GM12865 (cell line): ENCODE results near the gene CFAP100.

Experiments used
- DNase-seq: peaks from one replicate; pipeline ENCODE4 v3.0.0; 2010; ENCODE audit warnings: low read depth
- H3K4me3 ChIP-seq: 2 replicates; pipeline ENCODE4 v1.5.1; 2011; ENCODE audit warnings: mild to moderate bottlenecking, low read depth, low read length, control low read depth
- TF ChIP-seq, protein P1 (sequence below): IDR thresholded peaks from 2 replicates; pipeline ENCODE4 v1.5.1; 2011; ENCODE audit warnings: low read length, control low read depth, low read depth, inconsistent platforms; ENCODE audit not compliant: insufficient read depth; ENCODE audit errors: missing control alignments

Gene CFAP100

DNA sequence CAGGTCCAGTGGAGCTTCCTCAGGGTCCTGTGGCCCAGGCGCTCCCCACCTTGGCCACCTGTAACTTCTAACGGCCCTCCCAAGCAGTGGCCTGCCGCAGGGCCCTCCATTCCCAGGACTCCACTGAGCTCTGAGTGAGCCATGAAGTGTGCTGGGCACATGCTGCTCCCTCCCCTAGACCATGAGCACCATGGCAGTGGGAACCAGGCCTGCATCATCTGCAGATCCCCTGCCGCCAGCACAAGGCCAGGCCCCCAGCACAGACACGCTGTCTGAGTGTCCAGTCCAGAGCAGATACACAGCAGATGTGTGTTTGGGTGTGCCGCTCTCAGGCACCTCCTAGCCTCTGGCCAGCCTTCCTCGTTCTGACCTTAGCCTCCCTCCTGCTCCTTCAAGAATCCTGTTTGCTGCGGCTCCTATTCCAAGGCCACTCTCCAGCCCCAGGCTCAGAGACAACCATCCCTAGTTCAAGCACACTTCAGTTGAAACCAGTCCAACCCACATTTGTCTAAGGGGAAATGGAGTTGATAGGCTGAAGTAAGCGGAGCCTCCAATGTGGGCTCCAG is 30.5 kb upstream of the CFAP100 start:
- DNase-seq, result no peak
- no peak overlapping the region for H3K4me3 ChIP-seq
- TF ChIP-seq, protein P1, sequence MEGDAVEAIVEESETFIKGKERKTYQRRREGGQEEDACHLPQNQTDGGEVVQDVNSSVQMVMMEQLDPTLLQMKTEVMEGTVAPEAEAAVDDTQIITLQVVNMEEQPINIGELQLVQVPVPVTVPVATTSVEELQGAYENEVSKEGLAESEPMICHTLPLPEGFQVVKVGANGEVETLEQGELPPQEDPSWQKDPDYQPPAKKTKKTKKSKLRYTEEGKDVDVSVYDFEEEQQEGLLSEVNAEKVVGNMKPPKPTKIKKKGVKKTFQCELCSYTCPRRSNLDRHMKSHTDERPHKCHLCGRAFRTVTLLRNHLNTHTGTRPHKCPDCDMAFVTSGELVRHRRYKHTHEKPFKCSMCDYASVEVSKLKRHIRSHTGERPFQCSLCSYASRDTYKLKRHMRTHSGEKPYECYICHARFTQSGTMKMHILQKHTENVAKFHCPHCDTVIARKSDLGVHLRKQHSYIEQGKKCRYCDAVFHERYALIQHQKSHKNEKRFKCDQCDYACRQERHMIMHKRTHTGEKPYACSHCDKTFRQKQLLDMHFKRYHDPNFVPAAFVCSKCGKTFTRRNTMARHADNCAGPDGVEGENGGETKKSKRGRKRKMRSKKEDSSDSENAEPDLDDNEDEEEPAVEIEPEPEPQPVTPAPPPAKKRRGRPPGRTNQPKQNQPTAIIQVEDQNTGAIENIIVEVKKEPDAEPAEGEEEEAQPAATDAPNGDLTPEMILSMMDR, result no peak

DNA sequence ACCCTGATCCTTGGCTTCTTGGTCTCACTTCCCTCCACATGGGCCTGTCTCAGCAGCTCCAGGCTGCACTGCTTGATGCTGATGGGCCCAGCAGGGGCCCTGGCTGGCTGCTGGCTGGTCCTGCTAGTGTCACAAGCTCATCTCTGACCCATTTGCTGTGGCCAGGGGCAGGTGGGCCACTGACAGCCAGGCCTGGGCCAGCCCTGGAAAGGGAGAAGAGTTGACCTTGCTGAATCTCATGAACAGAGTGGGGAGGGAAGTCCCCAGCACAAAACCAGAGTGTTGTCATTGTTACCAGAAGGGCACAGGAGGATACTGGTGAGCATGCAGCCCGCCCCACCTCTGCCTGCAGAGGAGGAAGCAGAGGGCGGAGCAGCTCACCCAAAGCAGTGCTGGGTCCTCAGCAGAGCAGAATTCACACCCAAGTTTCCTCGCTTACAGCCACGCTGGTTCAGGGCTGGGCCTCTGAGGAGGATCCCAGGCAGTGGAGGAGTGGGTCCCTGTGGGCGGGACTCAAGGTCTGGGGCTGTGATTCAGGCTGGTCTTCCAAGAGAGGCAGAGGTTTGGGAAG is 29.9 kb upstream of the CFAP100 start:
- no peak for DNase-seq
- no peak overlapping the region for H3K4me3 ChIP-seq
- TF ChIP-seq, protein P1, result no peak

DNA sequence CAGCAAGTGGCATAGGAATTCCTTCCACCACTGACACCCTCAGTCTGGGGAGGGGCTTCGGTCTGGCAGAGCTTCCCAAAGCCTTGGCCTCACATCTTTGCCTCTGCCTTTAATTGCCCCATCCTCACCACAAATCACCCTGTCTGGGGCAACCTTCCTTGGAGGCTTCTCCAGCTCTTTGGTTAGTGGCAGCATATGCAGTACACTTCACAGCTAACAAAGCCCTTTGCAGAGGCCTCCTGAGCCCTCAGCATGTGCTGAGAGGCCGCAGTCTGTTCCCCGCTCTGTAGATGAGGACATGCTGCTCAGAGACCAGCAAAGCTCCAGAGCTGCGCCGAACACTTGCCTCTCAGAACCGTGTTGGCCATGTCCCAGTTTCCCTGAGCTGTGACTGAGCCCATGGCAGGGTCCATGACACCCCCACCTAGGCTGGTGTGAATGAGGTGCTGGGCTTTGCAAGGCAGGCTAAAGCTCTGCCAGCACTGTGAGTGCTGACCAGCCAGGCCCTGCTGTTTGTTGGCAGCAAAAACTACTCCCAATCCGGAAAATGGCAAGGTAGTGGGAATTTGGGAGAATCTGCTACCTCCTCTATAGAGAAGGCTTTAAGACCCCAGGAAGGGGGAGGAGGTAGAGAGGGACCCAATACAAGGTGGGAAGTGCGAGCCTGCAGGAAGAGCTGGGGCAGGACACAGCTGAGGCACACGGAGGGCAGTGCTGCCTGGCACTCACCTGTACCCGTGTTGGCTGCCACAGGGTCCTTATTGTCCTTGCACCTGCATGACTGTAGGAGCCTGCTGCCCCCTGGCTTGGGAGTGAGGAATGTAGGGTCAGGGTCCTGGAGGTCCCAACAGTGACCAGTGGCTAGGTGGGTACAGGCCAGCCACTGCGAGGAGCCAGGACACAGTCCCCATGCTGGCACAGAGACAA is 29.1 kb upstream of the CFAP100 start:
- TF ChIP-seq, protein P1, result no peak
- no peak for DNase-seq
- no peak overlapping the region for H3K4me3 ChIP-seq

DNA sequence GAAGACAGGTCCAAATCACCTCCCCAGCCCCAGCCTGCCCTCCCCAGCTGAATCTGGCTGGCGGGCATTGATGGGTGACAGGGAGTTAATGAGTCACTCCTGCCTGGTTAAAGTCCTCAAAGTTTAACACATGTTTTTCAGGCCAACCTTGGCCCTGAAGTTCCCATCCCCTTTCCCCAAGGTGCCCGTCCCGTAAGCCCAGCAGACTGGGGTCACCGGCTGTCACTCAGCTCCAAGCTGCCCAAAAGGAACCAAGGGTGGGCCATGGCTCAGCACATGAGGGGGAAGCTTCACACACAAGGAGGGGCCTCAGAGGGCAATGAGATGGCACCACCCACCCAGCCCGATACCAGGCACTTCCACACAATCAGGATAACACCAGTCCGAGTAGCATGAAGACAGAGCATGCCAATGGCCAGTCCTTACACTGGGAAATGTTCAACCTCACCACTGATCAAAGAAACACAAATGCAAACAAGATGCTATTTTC is 27.3 kb upstream of the CFAP100 start:
- TF ChIP-seq, protein P1, result no peak
- DNase-seq, result no peak
- no peak overlapping the region for H3K4me3 ChIP-seq

DNA sequence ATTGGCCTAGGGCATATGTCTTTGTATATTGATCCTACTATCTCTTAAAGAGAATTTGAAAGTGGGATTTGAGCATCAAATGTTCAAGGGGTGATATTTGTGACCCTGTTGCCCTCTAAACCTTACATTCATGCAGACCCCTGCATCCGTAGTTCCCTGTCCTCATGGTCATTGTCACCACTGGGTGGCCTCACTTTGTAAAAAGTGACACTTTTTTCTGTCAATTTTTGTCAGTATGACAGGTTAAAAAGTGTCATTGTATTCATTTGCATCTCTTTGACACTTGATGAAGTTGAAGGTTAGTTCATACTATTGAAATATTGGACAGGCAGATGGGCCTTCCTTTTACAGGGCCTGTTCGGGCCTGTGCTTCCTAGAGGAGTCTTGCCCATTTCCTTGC is 25.2 kb upstream of the CFAP100 start:
- no peak for DNase-seq
- H3K4me3 ChIP-seq, result no peak overlapping the region
- TF ChIP-seq, protein P1, result no peak

DNA sequence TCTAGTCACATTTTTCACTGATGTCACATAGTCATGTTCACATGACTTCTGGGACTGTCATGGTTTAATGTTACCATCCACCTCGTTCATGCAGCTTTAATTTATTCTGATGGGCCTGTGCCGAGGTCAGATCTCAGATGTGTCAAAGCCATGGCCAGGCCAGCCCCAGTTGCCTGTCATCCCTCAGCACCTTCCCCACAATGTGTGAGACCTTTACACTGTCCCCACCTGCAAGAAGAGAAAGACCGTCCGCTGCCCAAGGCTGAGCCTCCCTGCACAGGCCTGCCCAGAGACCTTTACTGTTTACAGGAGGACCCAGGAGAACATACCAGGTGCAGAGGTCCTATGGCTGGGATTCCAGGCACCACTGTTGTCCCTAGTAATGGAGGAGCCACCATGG is 24.7 kb upstream of the CFAP100 start:
- H3K4me3 ChIP-seq, result no peak overlapping the region
- TF ChIP-seq, protein P1, result no peak
- DNase-seq, result no peak
